Right lobe of liver (tissue), 6 donors: Measurements from ENCODE around the gene TSHZ3. TPM values are rescaled to one million over a fixed set of nuclear protein-coding genes. Genes with fewer than 3 reads are reported as not detected.

ENCODE experiments used
- ATAC-seq, 4 donors: fragments of 200-7000 bp; cut with Tn5 transposase; one replicate each; pipeline ENCODE4 v1.9.1; 2020; ENCODE audit warnings: mild to moderate bottlenecking in 4 of 4, moderate library complexity in 4 of 4
- DNase-seq, 3 donors: peaks; one replicate each; pipeline ENCODE4 v3.0.0-alpha.2; 2020
- H3K27ac ChIP-seq, 3 donors: fragments of 200-600 bp; one replicate each; pipeline ENCODE4 v1.8.0; 2022
- H3K27me3 ChIP-seq, 2 donors: fragments of 200-600 bp; one replicate each; pipeline ENCODE4 v1.8.0; 2022
- H3K36me3 ChIP-seq, 4 donors: fragments of 200-600 bp; sonication (generic) in 1 of 4; one replicate each; pipeline versions ENCODE4 v1.5.1 to v1.8.0; 2017 to 2022; ENCODE audit warnings: control low read depth in 1 of 4
- H3K4me1 ChIP-seq, 4 donors: fragments of 200-600 bp; sonication (generic) in 1 of 4; one replicate each; pipeline versions ENCODE4 v1.5.1 to v1.8.0; 2017 to 2022; ENCODE audit warnings: control low read depth in 1 of 4
- H3K4me3 ChIP-seq, 3 donors: fragments of 200-600 bp; one replicate each; pipeline ENCODE4 v1.8.0; 2022
- H3K9me3 ChIP-seq, 4 donors: fragments of 200-600 bp; sonication (generic) in 1 of 4; one replicate each; pipeline versions ENCODE4 v1.5.1 to v1.8.0; 2017 to 2022; ENCODE audit warnings: control low read depth in 1 of 4
- POLR2A ChIP-seq: fragments of 450-650 bp; IDR thresholded peaks from one replicate; pipeline ENCODE4 v1.6.1; 2017; ENCODE audit warnings: antibody characterized with exemption, mild to moderate bottlenecking
- WGBS: methylation state at CpG from one replicate; pipeline ENCODE4 v1.1.6; 2018; ENCODE audit warnings: low coverage, low lambda C conversion rate; ENCODE audit not compliant: insufficient coverage; ENCODE audit errors: missing lambda C conversion rate; 5-methylcytosine and 5-hydroxymethylcytosine counted together
- intact Hi-C, 2 donors: fragments of 100-400 bp; cut with DNase I; formaldehyde crosslinking; loops; one replicate each; pipeline versions ENCODE4 v1.11.2 to v1.14.1; 2022
- total RNA-seq, 6 experiments: library from RNA; depleted of rRNA in 2 of 6; stranded (reverse); fragments of >200 nt in 2 of 6; fragmentation: NEBNext Ultra II Directional in 3 of 6; extraction: Animal tissue kit (Norgen Biotek cat#: 25700) in 3 of 6; gene quantifications; one replicate each; pipeline versions ENCODE4 v1.1.0 to v1.2.4, GENCODE V29; 2016 to 2023
- TF ChIP-seq, protein P1 (sequence below), 4 donors: fragments of 200-600 bp in 3 of 4; fragments of 450-650 bp in 1 of 4; IDR thresholded peaks; one replicate each; pipeline versions ENCODE4 v1.5.1 to v1.8.0; 2016 to 2022; ENCODE audit warnings: antibody characterized with exemption in 4 of 4, mild to moderate bottlenecking in 2 of 4
- donor health status: DM: no; HTN: yes; CAD: no.
- donor health status: DM: no; HTN: no; CAD: no.
- donor health status: DM: no; HTN: no; CAD: no.
- donor health status: DM: no; HTN: yes; CAD: no.
- donor health status: DM: no; HTN: yes; CAD: no.

TSHZ3 gene
- total RNA-seq, 6 experiments from 2014 or later, result 1.2 to 1.6 (median 1.3) TPM

DNA sequence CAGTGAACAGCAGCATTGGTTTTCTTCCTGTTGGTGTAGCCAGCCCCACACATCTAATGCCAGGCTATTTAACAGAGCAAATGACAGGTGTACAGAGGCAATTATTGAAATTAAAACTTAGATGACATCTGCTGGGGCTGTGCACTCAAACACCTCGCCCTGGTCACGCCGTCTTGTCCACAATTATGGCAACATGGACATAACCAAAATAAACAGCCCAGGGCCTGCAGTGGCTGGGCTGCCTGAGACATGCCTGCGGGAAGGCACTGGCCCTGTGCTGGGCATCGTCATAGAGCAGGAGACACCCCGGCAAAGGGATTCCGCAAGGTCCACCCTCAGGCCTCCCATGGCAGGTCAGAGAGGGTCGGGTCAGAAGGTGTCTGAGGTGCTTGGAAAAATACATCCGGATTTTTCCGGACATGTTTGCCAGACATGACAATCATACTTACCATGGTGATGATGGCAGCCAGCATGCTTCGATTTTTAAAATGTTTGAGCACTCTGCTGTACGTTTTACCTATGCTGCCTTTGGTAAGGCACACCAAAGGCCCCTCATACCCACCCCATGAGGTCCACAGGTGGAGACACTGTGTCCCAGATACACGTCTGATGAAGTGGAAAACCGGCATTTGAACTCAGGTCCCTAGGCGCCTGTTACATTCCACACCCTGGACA lies 47.8 kb downstream of the TSHZ3 start:
- H3K27me3 ChIP-seq, result no peaks in the 10 kb centered on the region
- H3K4me3 ChIP-seq, result no peak overlapping the region
- H3K9me3 ChIP-seq, result no peaks in the 10 kb centered on the region
- TF ChIP-seq POLR2A, result no peak
- TF ChIP-seq, protein P1, sequence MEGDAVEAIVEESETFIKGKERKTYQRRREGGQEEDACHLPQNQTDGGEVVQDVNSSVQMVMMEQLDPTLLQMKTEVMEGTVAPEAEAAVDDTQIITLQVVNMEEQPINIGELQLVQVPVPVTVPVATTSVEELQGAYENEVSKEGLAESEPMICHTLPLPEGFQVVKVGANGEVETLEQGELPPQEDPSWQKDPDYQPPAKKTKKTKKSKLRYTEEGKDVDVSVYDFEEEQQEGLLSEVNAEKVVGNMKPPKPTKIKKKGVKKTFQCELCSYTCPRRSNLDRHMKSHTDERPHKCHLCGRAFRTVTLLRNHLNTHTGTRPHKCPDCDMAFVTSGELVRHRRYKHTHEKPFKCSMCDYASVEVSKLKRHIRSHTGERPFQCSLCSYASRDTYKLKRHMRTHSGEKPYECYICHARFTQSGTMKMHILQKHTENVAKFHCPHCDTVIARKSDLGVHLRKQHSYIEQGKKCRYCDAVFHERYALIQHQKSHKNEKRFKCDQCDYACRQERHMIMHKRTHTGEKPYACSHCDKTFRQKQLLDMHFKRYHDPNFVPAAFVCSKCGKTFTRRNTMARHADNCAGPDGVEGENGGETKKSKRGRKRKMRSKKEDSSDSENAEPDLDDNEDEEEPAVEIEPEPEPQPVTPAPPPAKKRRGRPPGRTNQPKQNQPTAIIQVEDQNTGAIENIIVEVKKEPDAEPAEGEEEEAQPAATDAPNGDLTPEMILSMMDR (IDR thresholded peaks at IDR 0.05), result no peak
- WGBS, result 80% methylated on average over 1 of the region's 15 CpGs
- no peaks in the 10 kb centered on the region for H3K36me3 ChIP-seq
- H3K4me1 ChIP-seq, result no peaks in the 10 kb centered on the region
- DNase-seq (no peak), ATAC-seq (no peak)
- no peak overlapping the region for H3K27ac ChIP-seq
- intact Hi-C loops, result no loop called here

DNA sequence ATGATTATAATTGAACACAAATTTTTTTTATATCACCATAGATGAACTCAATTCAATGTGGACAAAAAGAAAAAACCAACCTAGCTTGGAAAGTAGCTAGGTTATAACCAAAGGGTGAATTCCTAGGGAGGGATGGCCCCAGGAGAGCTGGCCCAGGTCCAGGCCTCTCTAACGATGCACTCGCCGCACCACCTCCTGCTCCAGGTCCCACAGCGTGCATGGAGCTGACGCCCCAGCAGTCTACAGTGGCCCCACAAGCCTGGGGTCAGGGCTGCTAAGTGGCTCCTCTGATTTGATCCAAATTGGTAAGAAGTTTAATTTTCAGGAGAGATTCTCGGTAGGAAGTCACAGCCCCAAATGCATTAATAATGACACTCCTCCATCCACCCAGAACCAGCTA lies 48.8 kb downstream of the TSHZ3 start:
- ATAC-seq, result no peak
- Histone ChIP-seq H3K27ac (no peak overlapping the region), H3K4me3 (no peak overlapping the region), H3K36me3 (no peaks in the 10 kb centered on the region), H3K4me1 (no peaks in the 10 kb centered on the region), H3K27me3 (no peaks in the 10 kb centered on the region), H3K9me3 (no peaks in the 10 kb centered on the region)
- TF ChIP-seq, protein P1 (IDR thresholded peaks at IDR 0.05), result no peak
- TF ChIP-seq POLR2A, result no peak
- intact Hi-C loops, result no loop called here
- 61% methylated on average over 3 of the region's 6 CpGs for WGBS
- no peak for DNase-seq

DNA sequence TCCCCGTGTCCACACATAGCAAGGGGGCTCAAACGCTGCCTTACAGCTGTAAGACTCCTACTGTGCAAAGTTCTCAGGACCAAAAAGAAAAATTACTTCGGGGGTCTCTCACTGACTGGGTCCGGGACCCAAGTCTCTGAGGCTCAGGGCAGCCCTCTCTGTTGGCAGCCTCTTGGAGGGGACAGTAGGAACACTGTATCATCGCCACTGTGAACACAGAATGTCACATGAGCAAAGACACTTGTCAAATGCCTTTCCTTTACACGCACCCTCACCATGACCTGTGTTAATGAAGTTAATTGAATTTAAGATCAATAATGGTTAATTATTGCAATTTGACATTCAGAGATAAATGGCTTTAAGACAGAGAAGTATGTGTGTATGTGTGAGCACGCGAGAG lies 49.6 kb downstream of the TSHZ3 start:
- Histone ChIP-seq H3K9me3 (no peaks in the 10 kb centered on the region), H3K27ac (no peak overlapping the region), H3K36me3 (no peaks in the 10 kb centered on the region), H3K4me1 (no peaks in the 10 kb centered on the region), H3K27me3 (no peaks in the 10 kb centered on the region), H3K4me3 (no peak overlapping the region)
- intact Hi-C loops, result no loop called here
- DNase-seq (no peak), ATAC-seq (no peak)
- 57% methylated on average over 6 of the region's 8 CpGs for WGBS
- TF ChIP-seq, protein P1 (IDR thresholded peaks at IDR 0.05), result no peak
- TF ChIP-seq POLR2A, result no peak

DNA sequence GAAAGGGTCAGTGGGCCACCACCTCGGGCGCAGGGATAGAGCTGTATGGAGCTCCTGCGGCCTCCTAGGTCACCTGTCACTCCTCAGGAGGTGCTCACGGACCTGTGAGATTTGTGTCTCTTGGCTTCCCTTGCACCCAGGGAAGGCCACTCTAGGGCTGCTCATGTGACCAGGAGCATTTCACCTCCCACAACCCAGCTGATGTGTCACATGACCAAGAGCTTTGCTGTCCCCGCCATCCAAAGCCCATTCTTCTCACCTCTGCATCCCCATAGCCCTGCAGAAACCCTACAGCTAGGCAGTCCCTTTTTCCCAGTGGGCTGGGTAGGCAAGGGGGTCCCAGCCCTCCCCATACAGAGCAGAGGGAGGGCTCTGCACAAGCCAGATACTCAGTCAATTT lies 51.2 kb downstream of the TSHZ3 start:
- WGBS, result 100% methylated on average over 1 of the region's 5 CpGs
- TF ChIP-seq POLR2A, result no peak
- TF ChIP-seq, protein P1 (IDR thresholded peaks at IDR 0.05), result no peak
- no peaks in the 10 kb centered on the region for H3K36me3 ChIP-seq

More for the DNA sequence above, 51.2 kb downstream of the TSHZ3 start:
- no peaks in the 10 kb centered on the region for H3K4me1 ChIP-seq
- no peak for ATAC-seq
- no peaks in the 10 kb centered on the region for H3K9me3 ChIP-seq
- no peak for DNase-seq
- no peaks in the 10 kb centered on the region for H3K27me3 ChIP-seq
- no peak overlapping the region for H3K4me3 ChIP-seq
- no peak overlapping the region for H3K27ac ChIP-seq
- intact Hi-C loops, result no loop called here
